H1 (cell line): ENCODE results near the gene SERINC5. TPM values are rescaled to one million over a fixed set of nuclear protein-coding genes. Genes with fewer than 3 reads are reported as not detected.

Source experiments
- NANOG ChIP-seq: IDR thresholded peaks from 2 replicates; pipeline ENCODE4 v1.6.1; 2011; ENCODE audit warnings: low read length, low read depth, mild to moderate bottlenecking, inconsistent platforms; ENCODE audit not compliant: insufficient read depth, poor library complexity, severe bottlenecking
- SRF ChIP-seq: IDR thresholded peaks from 2 replicates; pipeline ENCODE4 v1.6.1; 2011; ENCODE audit warnings: mild to moderate bottlenecking, low read depth, low read length, moderate library complexity
- polyA plus RNA-seq, 7 experiments: library from polyadenylated mRNA; depleted of rRNA in 3 of 7; stranded (reverse) in 5 of 7; unstranded in 2 of 7; fragments of >200 nt in 5 of 7; fragments of 200-250 nt in 2 of 7; gene quantifications; 1 replicate in 5 of 7; 2 replicates in 1 of 7; 4 replicates in 1 of 7; pipeline versions ENCODE4 v1.2.1 to v1.2.3, GENCODE V29; 2011 to 2013; ENCODE audit warnings: missing spikeins in 2 of 7, mixed read lengths in 2 of 7
- total RNA-seq: library from RNA; stranded (reverse); fragmentation: NEBNext Ultra II Directional; extraction: Animal tissue kit (Norgen Biotek cat#: 25700); gene quantifications from 2 replicates; pipeline ENCODE4 v1.2.1, GENCODE V29; 2021
- TF ChIP-seq, protein P1 (sequence below), 3 experiments: IDR thresholded peaks; 1 replicate in 2 of 3; 2 replicates in 1 of 3; pipeline versions ENCODE4 v1.5.1 to v1.6.1; 2011; ENCODE audit warnings: low read length in 3 of 3, mild to moderate bottlenecking in 3 of 3, inconsistent platforms in 2 of 3, low read depth in 1 of 3, moderate library complexity in 1 of 3; ENCODE audit not compliant: insufficient read depth in 1 of 3; ENCODE audit errors: control extremely low read depth in 1 of 3
- TF ChIP-seq, protein P2 (sequence below): IDR thresholded peaks from 2 replicates; pipeline ENCODE4 v1.6.1; 2012; ENCODE audit warnings: inconsistent platforms
- TF ChIP-seq, protein P3 (sequence below): fragments of 300-600 bp; sonication (generic); IDR thresholded peaks from 2 replicates; pipeline ENCODE4 v1.7.1; 2012; ENCODE audit warnings: low read length, moderate library complexity, mild to moderate bottlenecking, inconsistent platforms; ENCODE audit not compliant: insufficient replicate concordance

SERINC5 gene
- total and polyA plus RNA-seq, 2 of the 8 experiments (the other 6 are each of a cell fraction or from before 2014, with no cell fraction given), result 32.2 to 149 TPM

DNA sequence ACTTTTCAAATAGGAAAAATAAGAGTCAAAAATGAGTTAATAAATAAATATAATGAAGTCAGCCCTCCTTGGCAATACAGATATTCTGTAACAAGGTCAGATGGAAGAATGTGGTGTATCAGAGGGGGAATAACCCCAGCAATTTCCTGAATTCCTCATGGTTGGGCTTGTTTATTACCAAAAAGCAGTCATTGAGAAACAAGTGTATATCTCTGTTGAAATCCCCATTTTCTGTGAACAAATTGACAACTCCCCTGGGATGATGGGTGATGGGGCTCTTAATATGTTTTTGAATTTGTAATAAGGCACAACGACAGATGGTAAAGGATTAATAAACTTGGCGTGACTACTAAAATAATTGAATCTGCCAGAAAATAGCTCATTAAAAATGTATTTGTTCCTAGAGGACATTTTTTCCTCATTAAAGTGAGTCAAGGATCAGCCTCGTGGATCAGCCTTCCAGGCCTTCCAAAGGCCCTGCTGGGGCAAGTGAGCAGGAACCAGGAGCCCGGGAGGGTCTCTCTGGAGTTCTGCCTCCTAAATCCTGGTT lies 186.5 kb downstream of the SERINC5 start (continued):
- TF ChIP-seq, protein P1, sequence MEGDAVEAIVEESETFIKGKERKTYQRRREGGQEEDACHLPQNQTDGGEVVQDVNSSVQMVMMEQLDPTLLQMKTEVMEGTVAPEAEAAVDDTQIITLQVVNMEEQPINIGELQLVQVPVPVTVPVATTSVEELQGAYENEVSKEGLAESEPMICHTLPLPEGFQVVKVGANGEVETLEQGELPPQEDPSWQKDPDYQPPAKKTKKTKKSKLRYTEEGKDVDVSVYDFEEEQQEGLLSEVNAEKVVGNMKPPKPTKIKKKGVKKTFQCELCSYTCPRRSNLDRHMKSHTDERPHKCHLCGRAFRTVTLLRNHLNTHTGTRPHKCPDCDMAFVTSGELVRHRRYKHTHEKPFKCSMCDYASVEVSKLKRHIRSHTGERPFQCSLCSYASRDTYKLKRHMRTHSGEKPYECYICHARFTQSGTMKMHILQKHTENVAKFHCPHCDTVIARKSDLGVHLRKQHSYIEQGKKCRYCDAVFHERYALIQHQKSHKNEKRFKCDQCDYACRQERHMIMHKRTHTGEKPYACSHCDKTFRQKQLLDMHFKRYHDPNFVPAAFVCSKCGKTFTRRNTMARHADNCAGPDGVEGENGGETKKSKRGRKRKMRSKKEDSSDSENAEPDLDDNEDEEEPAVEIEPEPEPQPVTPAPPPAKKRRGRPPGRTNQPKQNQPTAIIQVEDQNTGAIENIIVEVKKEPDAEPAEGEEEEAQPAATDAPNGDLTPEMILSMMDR (IDR thresholded peaks at IDR 0.05; ENCODE audit: control extremely low read depth in 1 of 3, insufficient read depth in 1 of 3, low read depth in 1 of 3, low read length in 3 of 3), result no peak
- TF ChIP-seq, protein P2, sequence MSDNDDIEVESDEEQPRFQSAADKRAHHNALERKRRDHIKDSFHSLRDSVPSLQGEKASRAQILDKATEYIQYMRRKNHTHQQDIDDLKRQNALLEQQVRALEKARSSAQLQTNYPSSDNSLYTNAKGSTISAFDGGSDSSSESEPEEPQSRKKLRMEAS, result no peak
- TF ChIP-seq, protein P3, sequence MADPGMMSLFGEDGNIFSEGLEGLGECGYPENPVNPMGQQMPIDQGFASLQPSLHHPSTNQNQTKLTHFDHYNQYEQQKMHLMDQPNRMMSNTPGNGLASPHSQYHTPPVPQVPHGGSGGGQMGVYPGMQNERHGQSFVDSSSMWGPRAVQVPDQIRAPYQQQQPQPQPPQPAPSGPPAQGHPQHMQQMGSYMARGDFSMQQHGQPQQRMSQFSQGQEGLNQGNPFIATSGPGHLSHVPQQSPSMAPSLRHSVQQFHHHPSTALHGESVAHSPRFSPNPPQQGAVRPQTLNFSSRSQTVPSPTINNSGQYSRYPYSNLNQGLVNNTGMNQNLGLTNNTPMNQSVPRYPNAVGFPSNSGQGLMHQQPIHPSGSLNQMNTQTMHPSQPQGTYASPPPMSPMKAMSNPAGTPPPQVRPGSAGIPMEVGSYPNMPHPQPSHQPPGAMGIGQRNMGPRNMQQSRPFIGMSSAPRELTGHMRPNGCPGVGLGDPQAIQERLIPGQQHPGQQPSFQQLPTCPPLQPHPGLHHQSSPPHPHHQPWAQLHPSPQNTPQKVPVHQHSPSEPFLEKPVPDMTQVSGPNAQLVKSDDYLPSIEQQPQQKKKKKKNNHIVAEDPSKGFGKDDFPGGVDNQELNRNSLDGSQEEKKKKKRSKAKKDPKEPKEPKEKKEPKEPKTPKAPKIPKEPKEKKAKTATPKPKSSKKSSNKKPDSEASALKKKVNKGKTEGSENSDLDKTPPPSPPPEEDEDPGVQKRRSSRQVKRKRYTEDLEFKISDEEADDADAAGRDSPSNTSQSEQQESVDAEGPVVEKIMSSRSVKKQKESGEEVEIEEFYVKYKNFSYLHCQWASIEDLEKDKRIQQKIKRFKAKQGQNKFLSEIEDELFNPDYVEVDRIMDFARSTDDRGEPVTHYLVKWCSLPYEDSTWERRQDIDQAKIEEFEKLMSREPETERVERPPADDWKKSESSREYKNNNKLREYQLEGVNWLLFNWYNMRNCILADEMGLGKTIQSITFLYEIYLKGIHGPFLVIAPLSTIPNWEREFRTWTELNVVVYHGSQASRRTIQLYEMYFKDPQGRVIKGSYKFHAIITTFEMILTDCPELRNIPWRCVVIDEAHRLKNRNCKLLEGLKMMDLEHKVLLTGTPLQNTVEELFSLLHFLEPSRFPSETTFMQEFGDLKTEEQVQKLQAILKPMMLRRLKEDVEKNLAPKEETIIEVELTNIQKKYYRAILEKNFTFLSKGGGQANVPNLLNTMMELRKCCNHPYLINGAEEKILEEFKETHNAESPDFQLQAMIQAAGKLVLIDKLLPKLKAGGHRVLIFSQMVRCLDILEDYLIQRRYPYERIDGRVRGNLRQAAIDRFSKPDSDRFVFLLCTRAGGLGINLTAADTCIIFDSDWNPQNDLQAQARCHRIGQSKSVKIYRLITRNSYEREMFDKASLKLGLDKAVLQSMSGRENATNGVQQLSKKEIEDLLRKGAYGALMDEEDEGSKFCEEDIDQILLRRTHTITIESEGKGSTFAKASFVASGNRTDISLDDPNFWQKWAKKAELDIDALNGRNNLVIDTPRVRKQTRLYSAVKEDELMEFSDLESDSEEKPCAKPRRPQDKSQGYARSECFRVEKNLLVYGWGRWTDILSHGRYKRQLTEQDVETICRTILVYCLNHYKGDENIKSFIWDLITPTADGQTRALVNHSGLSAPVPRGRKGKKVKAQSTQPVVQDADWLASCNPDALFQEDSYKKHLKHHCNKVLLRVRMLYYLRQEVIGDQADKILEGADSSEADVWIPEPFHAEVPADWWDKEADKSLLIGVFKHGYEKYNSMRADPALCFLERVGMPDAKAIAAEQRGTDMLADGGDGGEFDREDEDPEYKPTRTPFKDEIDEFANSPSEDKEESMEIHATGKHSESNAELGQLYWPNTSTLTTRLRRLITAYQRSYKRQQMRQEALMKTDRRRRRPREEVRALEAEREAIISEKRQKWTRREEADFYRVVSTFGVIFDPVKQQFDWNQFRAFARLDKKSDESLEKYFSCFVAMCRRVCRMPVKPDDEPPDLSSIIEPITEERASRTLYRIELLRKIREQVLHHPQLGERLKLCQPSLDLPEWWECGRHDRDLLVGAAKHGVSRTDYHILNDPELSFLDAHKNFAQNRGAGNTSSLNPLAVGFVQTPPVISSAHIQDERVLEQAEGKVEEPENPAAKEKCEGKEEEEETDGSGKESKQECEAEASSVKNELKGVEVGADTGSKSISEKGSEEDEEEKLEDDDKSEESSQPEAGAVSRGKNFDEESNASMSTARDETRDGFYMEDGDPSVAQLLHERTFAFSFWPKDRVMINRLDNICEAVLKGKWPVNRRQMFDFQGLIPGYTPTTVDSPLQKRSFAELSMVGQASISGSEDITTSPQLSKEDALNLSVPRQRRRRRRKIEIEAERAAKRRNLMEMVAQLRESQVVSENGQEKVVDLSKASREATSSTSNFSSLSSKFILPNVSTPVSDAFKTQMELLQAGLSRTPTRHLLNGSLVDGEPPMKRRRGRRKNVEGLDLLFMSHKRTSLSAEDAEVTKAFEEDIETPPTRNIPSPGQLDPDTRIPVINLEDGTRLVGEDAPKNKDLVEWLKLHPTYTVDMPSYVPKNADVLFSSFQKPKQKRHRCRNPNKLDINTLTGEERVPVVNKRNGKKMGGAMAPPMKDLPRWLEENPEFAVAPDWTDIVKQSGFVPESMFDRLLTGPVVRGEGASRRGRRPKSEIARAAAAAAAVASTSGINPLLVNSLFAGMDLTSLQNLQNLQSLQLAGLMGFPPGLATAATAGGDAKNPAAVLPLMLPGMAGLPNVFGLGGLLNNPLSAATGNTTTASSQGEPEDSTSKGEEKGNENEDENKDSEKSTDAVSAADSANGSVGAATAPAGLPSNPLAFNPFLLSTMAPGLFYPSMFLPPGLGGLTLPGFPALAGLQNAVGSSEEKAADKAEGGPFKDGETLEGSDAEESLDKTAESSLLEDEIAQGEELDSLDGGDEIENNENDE, result no peak
- no peak for TF ChIP-seq SRF
- TF ChIP-seq NANOG, result no peak
